HCT116 (cell line): ENCODE data around the gene FAM117A.

Experiments used
- ATF3 ChIP-seq: IDR thresholded peaks from 2 replicates; pipeline ENCODE4 v1.6.1; 2012
- CEBPB ChIP-seq: IDR thresholded peaks from 2 replicates; pipeline ENCODE4 v1.6.1; 2012; ENCODE audit warnings: low read depth
- CTCF ChIP-seq, 3 experiments: fragments of 200-600 bp in 1 of 3; sonication (generic) in 1 of 3; IDR thresholded peaks in 2 of 3; conservative IDR thresholded peaks in 1 of 3; 2 replicates each; pipeline ENCODE4 v1.5.1; 2012 to 2017; ENCODE audit warnings: low read depth in 2 of 3, low read length in 2 of 3, antibody characterized with exemption in 1 of 3, borderline replicate concordance in 1 of 3, control low read depth in 1 of 3, mild to moderate bottlenecking in 1 of 3, mixed read lengths in 1 of 3, mixed run types in 1 of 3, moderate library complexity in 1 of 3; ENCODE audit not compliant: insufficient read depth in 1 of 3
- EGR1 ChIP-seq: IDR thresholded peaks from 2 replicates; pipeline ENCODE4 v1.6.1; 2012; ENCODE audit warnings: low read depth
- EZH2 ChIP-seq: fragments of 200-600 bp; sonication (generic); IDR thresholded peaks from 2 replicates; pipeline ENCODE4 v1.6.1; 2017; ENCODE audit warnings: antibody characterized with exemption, mixed run types
- EZH2phosphoT487 ChIP-seq: fragments of 200-600 bp; IDR thresholded peaks from 2 replicates; pipeline ENCODE4 v1.6.1; 2018; ENCODE audit warnings: antibody characterized with exemption, borderline replicate concordance
- FOSL1 ChIP-seq: IDR thresholded peaks from 2 replicates; pipeline ENCODE4 v1.6.1; 2012; ENCODE audit warnings: low read depth
- MAX ChIP-seq: IDR thresholded peaks from 2 replicates; pipeline ENCODE4 v1.6.1; 2012
- POLR2A ChIP-seq: IDR thresholded peaks from 2 replicates; pipeline ENCODE4 v1.7.0; 2011; ENCODE audit warnings: borderline replicate concordance; ENCODE audit not compliant: insufficient read depth, insufficient read length; ENCODE audit errors: extremely low read depth
- SIN3A ChIP-seq: IDR thresholded peaks from 2 replicates; pipeline ENCODE4 v1.6.1; 2012; ENCODE audit warnings: low read depth
- SP1 ChIP-seq: IDR thresholded peaks from 2 replicates; pipeline ENCODE4 v1.6.1; 2012; ENCODE audit warnings: low read depth
- SRF ChIP-seq: IDR thresholded peaks from 2 replicates; pipeline ENCODE4 v1.6.1; 2012; ENCODE audit warnings: low read depth
- ZFX ChIP-seq: fragments of 450-650 bp; IDR thresholded peaks from 2 replicates; pipeline ENCODE4 v1.6.1; 2017

- TF ChIP-seq FOSL1 (no peak), EZH2 (no peak), CTCF (IDR thresholded peaks at IDR 0.05 in 2 of 3, conservative IDR thresholded peaks at IDR 0.05 in 1 of 3; ENCODE audit: borderline replicate concordance in 1 of 3, insufficient read depth in 1 of 3, low read depth in 2 of 3, low read length in 2 of 3) (no peak), SP1 (no peak), ATF3 (no peak), POLR2A (no peak), SRF (no peak), ZFX (no peak), CEBPB (no peak), MAX (no peak), EGR1 (no peak), EZH2phosphoT487 (no peak), SIN3A (no peak)
These were observed 87.6 kb downstream of the FAM117A start for GRCh38 chr17:49676276-49676868.
